HG03469 (cell line): Measurements from ENCODE around the gene WHRN.

Experiments
- ATAC-seq: cut with Tn5 transposase; IDR thresholded peaks from one replicate; pipeline ENCODE4 v1.9.1; 2021; ENCODE audit warnings: mild to moderate bottlenecking, moderate library complexity, moderate number of reproducible peaks; ENCODE audit not compliant: unreplicated experiment

WHRN gene

GRCh38 chr9:114473447-114473801 lies 31.8 kb downstream of the WHRN start:
- ATAC-seq = no peak

GRCh38 chr9:114472765-114473446 lies 32.4 kb downstream of the WHRN start:
- no peak for ATAC-seq

GRCh38 chr9:114471157-114471556 lies 34.1 kb downstream of the WHRN start:
- ATAC-seq = no peak

- no peak for ATAC-seq
These were observed 34.7 kb downstream of the WHRN start for GRCh38 chr9:114470581-114470980.

- ATAC-seq = no peak
These were observed 35.2 kb downstream of the WHRN start for GRCh38 chr9:114470121-114470520.

- no peak for ATAC-seq
These were observed 36.0 kb downstream of the WHRN start for GRCh38 chr9:114469091-114469853.

- no peak for ATAC-seq
These were observed 37.4 kb downstream of the WHRN start for GRCh38 chr9:114467910-114468309.

GRCh38 chr9:114467226-114467750 lies 38.0 kb downstream of the WHRN start:
- no peak for ATAC-seq

- no peak for ATAC-seq
These were observed 39.1 kb downstream of the WHRN start for GRCh38 chr9:114465906-114466900.

GRCh38 chr9:114465417-114465816 lies 39.9 kb downstream of the WHRN start:
- no peak for ATAC-seq

GRCh38 chr9:114464281-114465051 lies 40.8 kb downstream of the WHRN start:
- no peak for ATAC-seq

- no peak for ATAC-seq
These were observed 42.5 kb downstream of the WHRN start for GRCh38 chr9:114462791-114463190.

- no peak for ATAC-seq
These were observed 43.8 kb downstream of the WHRN start for GRCh38 chr9:114461468-114461867.

GRCh38 chr9:114460513-114461199 lies 44.6 kb downstream of the WHRN start:
- ATAC-seq = no peak

- no peak for ATAC-seq
These were observed 45.8 kb downstream of the WHRN start for GRCh38 chr9:114459464-114459863.

- no peak for ATAC-seq
These were observed 48.3 kb downstream of the WHRN start for GRCh38 chr9:114456929-114457328.

- no peak for ATAC-seq
These were observed 50.6 kb downstream of the WHRN start for GRCh38 chr9:114454652-114455051.

GRCh38 chr9:114452219-114453165 lies 52.8 kb downstream of the WHRN start:
- ATAC-seq = no peak

- ATAC-seq = no peak
These were observed 53.6 kb downstream of the WHRN start for GRCh38 chr9:114451707-114452031.
